ENCODE measurements around the gene NCAM1. TPM values are rescaled to one million over a fixed set of nuclear protein-coding genes. Genes with fewer than 3 reads are reported as not detected.

Gene NCAM1
- total and polyA plus RNA-seq, 9 donors = 87.0 to 220 (median 114) TPM

- H3K27me3 ChIP-seq (ENCODE audit: control insufficient read depth, insufficient read depth, low read length) = no peaks in the 10 kb centered on the region
- no peak for DNase-seq
- no CpG with 5 or more reads among the region's 6 CpGs for WGBS (ENCODE audit: insufficient coverage)
- no peak overlapping the region for H3K27ac ChIP-seq (ENCODE audit: low read length)
- H3K4me3 ChIP-seq (ENCODE audit: low read length) = no peak overlapping the region
- no peaks in the 10 kb centered on the region for H3K36me3 ChIP-seq (ENCODE audit: control insufficient read depth, insufficient read depth, low read length)
- H3K9me3 ChIP-seq (replicated peaks; ENCODE audit: control insufficient read depth, low read depth, low read length) = no peaks in the 10 kb centered on the region
- no peaks in the 10 kb centered on the region for H3K4me1 ChIP-seq (ENCODE audit: control insufficient read depth, insufficient read depth, low read length)
These were observed 116.2 kb downstream of the NCAM1 start for GRCh38 chr11:113077379-113077778.

- Histone ChIP-seq H3K4me1 (ENCODE audit: control insufficient read depth, insufficient read depth, low read length) (peaks cover 2% of the 10 kb centered on the region), H3K27me3 (ENCODE audit: control insufficient read depth, insufficient read depth, low read length) (no peaks in the 10 kb centered on the region), H3K36me3 (ENCODE audit: control insufficient read depth, insufficient read depth, low read length) (no peaks in the 10 kb centered on the region), H3K4me3 (ENCODE audit: low read length) (no peak overlapping the region), H3K9me3 (replicated peaks; ENCODE audit: control insufficient read depth, low read depth, low read length) (no peaks in the 10 kb centered on the region), H3K27ac (ENCODE audit: low read length) (no peak overlapping the region)
- 100% methylated on average over 1 of the region's 12 CpGs for WGBS (ENCODE audit: insufficient coverage)
- no peak for DNase-seq
These were observed 121.2 kb downstream of the NCAM1 start for GRCh38 chr11:113082341-113082955.

- H3K4me1 ChIP-seq (ENCODE audit: control insufficient read depth, insufficient read depth, low read length) = peaks cover 2% of the 10 kb centered on the region
- DNase-seq = no peak
- H3K4me3 ChIP-seq (ENCODE audit: low read length) = no peak overlapping the region
- no peaks in the 10 kb centered on the region for H3K36me3 ChIP-seq (ENCODE audit: control insufficient read depth, insufficient read depth, low read length)
- 63% methylated on average over 3 of the region's 3 CpGs for WGBS (ENCODE audit: insufficient coverage)
- H3K27ac ChIP-seq (ENCODE audit: low read length) = no peak overlapping the region
- H3K9me3 ChIP-seq (replicated peaks; ENCODE audit: control insufficient read depth, low read depth, low read length) = no peaks in the 10 kb centered on the region
- H3K27me3 ChIP-seq (ENCODE audit: control insufficient read depth, insufficient read depth, low read length) = no peaks in the 10 kb centered on the region
These were observed 122.4 kb downstream of the NCAM1 start for GRCh38 chr11:113083571-113083970.

GRCh38 chr11:113084297-113084696, 123.1 kb downstream of the NCAM1 start:
- WGBS (ENCODE audit: insufficient coverage) = 60% methylated on average over 1 of the region's 4 CpGs
- H3K27ac ChIP-seq (ENCODE audit: low read length) = no peak overlapping the region
- DNase-seq = no peak
- no peaks in the 10 kb centered on the region for H3K36me3 ChIP-seq (ENCODE audit: control insufficient read depth, insufficient read depth, low read length)
- peaks cover 2% of the 10 kb centered on the region for H3K4me1 ChIP-seq (ENCODE audit: control insufficient read depth, insufficient read depth, low read length)
- no peaks in the 10 kb centered on the region for H3K9me3 ChIP-seq (replicated peaks; ENCODE audit: control insufficient read depth, low read depth, low read length)
- no peaks in the 10 kb centered on the region for H3K27me3 ChIP-seq (ENCODE audit: control insufficient read depth, insufficient read depth, low read length)
- no peak overlapping the region for H3K4me3 ChIP-seq (ENCODE audit: low read length)

GRCh38 chr11:113085446-113085845, 124.2 kb downstream of the NCAM1 start:
- Histone ChIP-seq H3K27me3 (ENCODE audit: control insufficient read depth, insufficient read depth, low read length) (no peaks in the 10 kb centered on the region), H3K9me3 (replicated peaks; ENCODE audit: control insufficient read depth, low read depth, low read length) (no peaks in the 10 kb centered on the region), H3K4me3 (ENCODE audit: low read length) (no peak overlapping the region), H3K4me1 (ENCODE audit: control insufficient read depth, insufficient read depth, low read length) (peaks cover 2% of the 10 kb centered on the region), H3K36me3 (ENCODE audit: control insufficient read depth, insufficient read depth, low read length) (no peaks in the 10 kb centered on the region), H3K27ac (ENCODE audit: low read length) (no peak overlapping the region)
- no CpG with 5 or more reads among the region's 3 CpGs for WGBS (ENCODE audit: insufficient coverage)
- DNase-seq = peak; percentile 16

GRCh38 chr11:113087706-113088105, 126.5 kb downstream of the NCAM1 start:
- Histone ChIP-seq H3K4me1 (ENCODE audit: control insufficient read depth, insufficient read depth, low read length) (peaks cover 2% of the 10 kb centered on the region), H3K9me3 (replicated peaks; ENCODE audit: control insufficient read depth, low read depth, low read length) (no peaks in the 10 kb centered on the region), H3K27me3 (ENCODE audit: control insufficient read depth, insufficient read depth, low read length) (no peaks in the 10 kb centered on the region), H3K36me3 (ENCODE audit: control insufficient read depth, insufficient read depth, low read length) (no peaks in the 10 kb centered on the region), H3K4me3 (ENCODE audit: low read length) (no peak overlapping the region), H3K27ac (ENCODE audit: low read length) (no peak overlapping the region)
- no peak for DNase-seq
- WGBS (ENCODE audit: insufficient coverage) = 100% methylated on average over 2 of the region's 4 CpGs

GRCh38 chr11:113090716-113091480, 129.7 kb downstream of the NCAM1 start:
- no peaks in the 10 kb centered on the region for H3K36me3 ChIP-seq (ENCODE audit: control insufficient read depth, insufficient read depth, low read length)
- H3K27ac ChIP-seq (ENCODE audit: low read length) = no peak overlapping the region
- H3K27me3 ChIP-seq (ENCODE audit: control insufficient read depth, insufficient read depth, low read length) = no peaks in the 10 kb centered on the region
- 84% methylated on average over 2 of the region's 4 CpGs for WGBS (ENCODE audit: insufficient coverage)
- no peaks in the 10 kb centered on the region for H3K4me1 ChIP-seq (ENCODE audit: control insufficient read depth, insufficient read depth, low read length)
- H3K9me3 ChIP-seq (replicated peaks; ENCODE audit: control insufficient read depth, low read depth, low read length) = no peaks in the 10 kb centered on the region
- no peak for DNase-seq
- H3K4me3 ChIP-seq (ENCODE audit: low read length) = no peak overlapping the region

- no peaks in the 10 kb centered on the region for H3K36me3 ChIP-seq (ENCODE audit: control insufficient read depth, insufficient read depth, low read length)
- no CpG with 5 or more reads among the region's 1 CpG for WGBS (ENCODE audit: insufficient coverage)
- DNase-seq = no peak
- H3K4me1 ChIP-seq (ENCODE audit: control insufficient read depth, insufficient read depth, low read length) = no peaks in the 10 kb centered on the region
- no peaks in the 10 kb centered on the region for H3K9me3 ChIP-seq (replicated peaks; ENCODE audit: control insufficient read depth, low read depth, low read length)
- no peak overlapping the region for H3K4me3 ChIP-seq (ENCODE audit: low read length)
- no peak overlapping the region for H3K27ac ChIP-seq (ENCODE audit: low read length)
- no peaks in the 10 kb centered on the region for H3K27me3 ChIP-seq (ENCODE audit: control insufficient read depth, insufficient read depth, low read length)
These were observed 130.2 kb downstream of the NCAM1 start for GRCh38 chr11:113091481-113091780.

GRCh38 chr11:113096648-113097047, 135.4 kb downstream of the NCAM1 start:
- no peak for DNase-seq
- no peaks in the 10 kb centered on the region for H3K36me3 ChIP-seq (ENCODE audit: control insufficient read depth, insufficient read depth, low read length)
- no peaks in the 10 kb centered on the region for H3K27me3 ChIP-seq (ENCODE audit: control insufficient read depth, insufficient read depth, low read length)
- H3K4me1 ChIP-seq (ENCODE audit: control insufficient read depth, insufficient read depth, low read length) = no peaks in the 10 kb centered on the region
- no peaks in the 10 kb centered on the region for H3K9me3 ChIP-seq (replicated peaks; ENCODE audit: control insufficient read depth, low read depth, low read length)
- H3K4me3 ChIP-seq (ENCODE audit: low read length) = no peak overlapping the region
- 33% methylated on average over 1 of the region's 1 CpG for WGBS (ENCODE audit: insufficient coverage)
- no peak overlapping the region for H3K27ac ChIP-seq (ENCODE audit: low read length)

GRCh38 chr11:113103932-113104690, 142.9 kb downstream of the NCAM1 start:
- WGBS (ENCODE audit: insufficient coverage) = 48% methylated on average over 3 of the region's 9 CpGs
- Histone ChIP-seq H3K27me3 (ENCODE audit: control insufficient read depth, insufficient read depth, low read length) (no peaks in the 10 kb centered on the region), H3K4me3 (ENCODE audit: low read length) (no peak overlapping the region), H3K27ac (ENCODE audit: low read length) (no peak overlapping the region), H3K36me3 (ENCODE audit: control insufficient read depth, insufficient read depth, low read length) (no peaks in the 10 kb centered on the region), H3K4me1 (ENCODE audit: control insufficient read depth, insufficient read depth, low read length) (no peaks in the 10 kb centered on the region), H3K9me3 (replicated peaks; ENCODE audit: control insufficient read depth, low read depth, low read length) (no peaks in the 10 kb centered on the region)
- no peak for DNase-seq
